WTC11 (cell line): ENCODE data around the gene SLC13A4. TPM values are rescaled to one million over a fixed set of nuclear protein-coding genes. Genes with fewer than 3 reads are reported as not detected.
A peak's percentile ranks its signal among the peaks of the same experiment; 100 is the strongest.
"Not testable (repeated sequence)": the region's sequence is repeated elsewhere in the genome, so short reads cannot be mapped to it uniquely, and the experiment has no call there.

Experiments
- ATAC-seq: fragments of 200-7000 bp; cut with Tn5 transposase; 2 replicates; pipeline ENCODE4 v1.10.0; 2021; ENCODE audit warnings: mild to moderate bottlenecking, moderate library complexity
- CTCF ChIA-PET: fragments of 300-600 bp; sonication (Branson Sonifier 250); formaldehyde crosslinking; loops from one replicate; lab custom pipeline; 2021; ENCODE audit warnings: antibody characterized with exemption; lab: Charles Lee
- POLR2A ChIA-PET: fragments of 350-600 bp; sonication (Branson Sonifier 250); formaldehyde crosslinking; loops from one replicate; lab custom pipeline; 2021; ENCODE audit warnings: antibody characterized with exemption; lab: Charles Lee
- DNase-seq: peaks from one replicate; pipeline ENCODE4 v3.0.0; 2021; ENCODE audit warnings: low spot score
- H3K27ac Mint-ChIP-seq: 2 replicates; pipeline ENCODE4 v1.8.0; 2021; ENCODE audit warnings: mixed read lengths
- H3K27me3 Mint-ChIP-seq: 2 replicates; pipeline ENCODE4 v1.8.0; 2021; ENCODE audit warnings: low read depth, mild to moderate bottlenecking, moderate library complexity, mixed read lengths
- H3K36me3 Mint-ChIP-seq: 2 replicates; pipeline ENCODE4 v1.8.0; 2021; ENCODE audit warnings: mixed read lengths
- H3K4me1 Mint-ChIP-seq: 2 replicates; pipeline ENCODE4 v1.8.0; 2022; ENCODE audit warnings: mixed read lengths
- H3K4me3 Mint-ChIP-seq: 2 replicates; pipeline ENCODE4 v1.8.0; 2021; ENCODE audit warnings: mild to moderate bottlenecking, moderate library complexity, mixed read lengths
- H3K9me3 Mint-ChIP-seq: 2 replicates; pipeline ENCODE4 v1.8.0; 2021; ENCODE audit warnings: mixed read lengths
- CREM ChIP-seq: sonication (generic); formaldehyde crosslinking; IDR thresholded peaks from 2 replicates; pipeline ENCODE4 v1.8.1; 2022; ENCODE audit warnings: mild to moderate bottlenecking, missing genetic modification reagents, moderate library complexity
- E2F4 ChIP-seq: sonication (generic); formaldehyde crosslinking; IDR thresholded peaks from 2 replicates; pipeline ENCODE4 v1.8.1; 2022; ENCODE audit warnings: low read depth, mild to moderate bottlenecking, moderate library complexity, missing genetic modification reagents, borderline replicate concordance
- ETV6 ChIP-seq: sonication (generic); formaldehyde crosslinking; IDR thresholded peaks from 2 replicates; pipeline ENCODE4 v1.8.1; 2022; ENCODE audit warnings: mild to moderate bottlenecking, missing genetic modification reagents
- FOXK1 ChIP-seq: sonication (generic); formaldehyde crosslinking; IDR thresholded peaks from 2 replicates; pipeline ENCODE4 v1.8.0; 2022; ENCODE audit warnings: mild to moderate bottlenecking, moderate library complexity, missing genetic modification reagents
- KAT7 ChIP-seq: sonication (generic); formaldehyde crosslinking; IDR thresholded peaks from 2 replicates; pipeline ENCODE4 v1.8.1; 2023; ENCODE audit warnings: missing genetic modification reagents, mild to moderate bottlenecking, borderline replicate concordance
- OVOL2 ChIP-seq: fragments of 250-450 bp; sonication (Bioruptor Pico); IDR thresholded peaks from 2 replicates; pipeline ENCODE4 v1.9.0; 2021; ENCODE audit warnings: mild to moderate bottlenecking, borderline replicate concordance
- SMAD4 ChIP-seq: sonication (generic); formaldehyde crosslinking; IDR thresholded peaks from 2 replicates; pipeline ENCODE4 v1.8.0; 2022; ENCODE audit warnings: mild to moderate bottlenecking, missing genetic modification reagents
- ZBTB21 ChIP-seq: sonication (generic); formaldehyde crosslinking; IDR thresholded peaks from 2 replicates; pipeline ENCODE4 v1.8.1; 2023; ENCODE audit warnings: mild to moderate bottlenecking, missing genetic modification reagents, borderline replicate concordance
- ZNF671 ChIP-seq: fragments of 250-450 bp; sonication (Bioruptor Pico); IDR thresholded peaks from 2 replicates; pipeline ENCODE4 v1.8.0; 2021; ENCODE audit warnings: mild to moderate bottlenecking
- total RNA-seq: library from RNA; stranded (reverse); gene quantifications from 3 replicates; pipeline ENCODE4 v1.2.3, GENCODE V29; 2021
- TF ChIP-seq, protein P1 (sequence below): sonication (generic); formaldehyde crosslinking; IDR thresholded peaks from 2 replicates; pipeline ENCODE4 v1.8.1; 2022; ENCODE audit warnings: mild to moderate bottlenecking, missing genetic modification reagents, moderate library complexity, borderline replicate concordance
- TF ChIP-seq, protein P2 (sequence below): fragments of 250-450 bp; sonication (Bioruptor Pico); IDR thresholded peaks from 2 replicates; pipeline ENCODE4 v1.8.0; 2021; ENCODE audit warnings: mild to moderate bottlenecking
- TF ChIP-seq, protein P3 (sequence below): sonication (generic); formaldehyde crosslinking; IDR thresholded peaks from 2 replicates; pipeline ENCODE4 v1.8.0; 2022; ENCODE audit warnings: mild to moderate bottlenecking, missing genetic modification reagents
- TF ChIP-seq, protein P4 (sequence below): fragments of 250-450 bp; sonication (Bioruptor Pico); IDR thresholded peaks from 2 replicates; pipeline ENCODE4 v1.9.0; 2021; ENCODE audit warnings: moderate library complexity, mild to moderate bottlenecking, inconsistent platforms, borderline replicate concordance
- TF ChIP-seq, protein P5 (sequence below): sonication (generic); formaldehyde crosslinking; IDR thresholded peaks from 2 replicates; pipeline ENCODE4 v1.8.0; 2022; ENCODE audit warnings: missing genetic modification reagents
- TF ChIP-seq, protein P6 (sequence below): sonication (generic); formaldehyde crosslinking; IDR thresholded peaks from 2 replicates; pipeline ENCODE4 v1.8.1; 2023; ENCODE audit warnings: mild to moderate bottlenecking, missing genetic modification reagents

Gene SLC13A4
- total RNA-seq, 1 experiment from 2014 or later, result 1.6 TPM

DNA sequence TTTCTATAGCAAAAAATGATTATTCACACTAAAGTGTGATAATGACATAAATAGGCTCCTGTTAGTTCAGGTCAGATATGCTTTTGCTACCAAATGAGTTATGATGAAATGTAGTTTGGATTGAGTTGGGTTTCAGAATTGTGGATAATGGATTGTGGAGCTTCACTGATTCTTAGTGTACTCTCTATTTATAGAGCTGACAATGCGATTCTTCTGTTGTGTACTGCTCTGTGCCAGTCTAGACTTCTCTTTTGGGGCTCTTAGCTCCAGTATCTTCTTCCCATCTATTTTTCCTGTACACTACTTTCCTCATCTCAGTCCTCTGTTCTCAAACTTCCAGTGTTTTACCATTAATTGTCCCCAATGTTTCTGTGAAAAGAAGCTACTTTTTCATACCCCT is 58.2 kb downstream of the SLC13A4 start:
- no peak for DNase-seq
- no peak for ATAC-seq
- Mint-ChIP-seq H3K27me3 (no peaks in the 10 kb centered on the region), H3K36me3 (peaks cover 35% of the 10 kb centered on the region), H3K4me1 (peaks cover 7% of the 10 kb centered on the region), H3K9me3 (peaks cover 14% of the 10 kb centered on the region), H3K4me3 (no peak overlapping the region), H3K27ac (no peak overlapping the region)
- ChIA-PET POLR2A (no interaction called here), CTCF (interaction anchor here (0.6 to 0.7 kb wide), 3 partner anchors 69 to 459 kb away, joined by 3 to 4 read pairs (median 4); partner anchors contain the start of gene WDR91)
- TF ChIP-seq ZBTB21 (no peak), ZNF671 (CRISPR knock-in tag) (no peak), CREM (CRISPR knock-in tag) (no peak), SMAD4 (no peak)
- TF ChIP-seq, protein P1, sequence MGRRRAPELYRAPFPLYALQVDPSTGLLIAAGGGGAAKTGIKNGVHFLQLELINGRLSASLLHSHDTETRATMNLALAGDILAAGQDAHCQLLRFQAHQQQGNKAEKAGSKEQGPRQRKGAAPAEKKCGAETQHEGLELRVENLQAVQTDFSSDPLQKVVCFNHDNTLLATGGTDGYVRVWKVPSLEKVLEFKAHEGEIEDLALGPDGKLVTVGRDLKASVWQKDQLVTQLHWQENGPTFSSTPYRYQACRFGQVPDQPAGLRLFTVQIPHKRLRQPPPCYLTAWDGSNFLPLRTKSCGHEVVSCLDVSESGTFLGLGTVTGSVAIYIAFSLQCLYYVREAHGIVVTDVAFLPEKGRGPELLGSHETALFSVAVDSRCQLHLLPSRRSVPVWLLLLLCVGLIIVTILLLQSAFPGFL (CRISPR knock-in tag), result no peak
- TF ChIP-seq, protein P2, sequence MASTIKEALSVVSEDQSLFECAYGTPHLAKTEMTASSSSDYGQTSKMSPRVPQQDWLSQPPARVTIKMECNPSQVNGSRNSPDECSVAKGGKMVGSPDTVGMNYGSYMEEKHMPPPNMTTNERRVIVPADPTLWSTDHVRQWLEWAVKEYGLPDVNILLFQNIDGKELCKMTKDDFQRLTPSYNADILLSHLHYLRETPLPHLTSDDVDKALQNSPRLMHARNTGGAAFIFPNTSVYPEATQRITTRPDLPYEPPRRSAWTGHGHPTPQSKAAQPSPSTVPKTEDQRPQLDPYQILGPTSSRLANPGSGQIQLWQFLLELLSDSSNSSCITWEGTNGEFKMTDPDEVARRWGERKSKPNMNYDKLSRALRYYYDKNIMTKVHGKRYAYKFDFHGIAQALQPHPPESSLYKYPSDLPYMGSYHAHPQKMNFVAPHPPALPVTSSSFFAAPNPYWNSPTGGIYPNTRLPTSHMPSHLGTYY (CRISPR knock-in tag), result no peak

GRCh38 chr7:135668852-135669395 is 59.1 kb downstream of the SLC13A4 start:
- CTCF ChIA-PET, ATAC-seq, POLR2A ChIA-PET, DNase-seq, H3K4me3 Mint-ChIP-seq, H3K27ac Mint-ChIP-seq, H3K27me3 Mint-ChIP-seq, H3K4me1 Mint-ChIP-seq: not testable (repeated sequence)
- Mint-ChIP-seq H3K9me3 (peaks cover 14% of the 10 kb centered on the region), H3K36me3 (peaks cover 28% of the 10 kb centered on the region)

- peaks cover 14% of the 10 kb centered on the region for H3K9me3 Mint-ChIP-seq
- CTCF ChIA-PET, result not testable (repeated sequence)
Observed at GRCh38 chr7:135667626-135668025, 60.4 kb downstream of the SLC13A4 start.

GRCh38 chr7:135666846-135667245 is 61.1 kb downstream of the SLC13A4 start:
- ChIA-PET POLR2A (no interaction called here), CTCF (no interaction called here)
- ATAC-seq, result no peak
- Mint-ChIP-seq H3K4me3 (no peak overlapping the region), H3K27me3 (no peaks in the 10 kb centered on the region), H3K4me1 (peaks cover 9% of the 10 kb centered on the region), H3K27ac (no peak overlapping the region), H3K36me3 (peaks cover 23% of the 10 kb centered on the region), H3K9me3 (peaks cover 14% of the 10 kb centered on the region)
- TF ChIP-seq KAT7 (CRISPR knock-in tag) (no peak), ETV6 (CRISPR knock-in tag) (no peak)
- DNase-seq, result no peak

More at GRCh38 chr7:135667626-135668025, 60.4 kb downstream of the SLC13A4 start:
- H3K4me3 Mint-ChIP-seq, ATAC-seq, DNase-seq, POLR2A ChIA-PET, H3K27me3 Mint-ChIP-seq, H3K4me1 Mint-ChIP-seq, H3K27ac Mint-ChIP-seq: not testable (repeated sequence)
- peaks cover 23% of the 10 kb centered on the region for H3K36me3 Mint-ChIP-seq

DNA sequence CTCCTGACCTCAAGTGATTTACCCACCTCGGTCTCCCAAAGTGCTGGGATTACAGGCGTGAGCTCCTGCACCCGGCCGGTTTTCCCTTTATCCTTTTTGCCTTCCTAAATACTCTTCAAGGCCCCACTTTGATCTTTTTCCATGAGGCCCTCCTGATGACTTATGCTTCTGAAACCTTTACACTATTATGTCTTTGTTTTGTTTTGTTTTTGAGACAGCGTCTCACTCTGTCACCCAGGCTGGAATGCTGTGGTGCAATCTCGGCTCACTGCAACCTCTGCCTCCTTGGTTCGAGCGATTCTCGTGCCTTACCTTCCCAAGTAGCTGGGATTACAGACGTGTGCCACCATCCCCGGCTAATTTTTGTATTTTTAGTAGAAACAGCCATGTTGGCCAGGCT is 61.8 kb downstream of the SLC13A4 start:
- H3K36me3 Mint-ChIP-seq, result peaks cover 23% of the 10 kb centered on the region
- no peaks in the 10 kb centered on the region for H3K27me3 Mint-ChIP-seq
- peaks cover 14% of the 10 kb centered on the region for H3K9me3 Mint-ChIP-seq
- peaks cover 14% of the 10 kb centered on the region for H3K4me1 Mint-ChIP-seq
- peak overlapping the region; percentile 34; the same call in 1 of the 2 replicates for H3K27ac Mint-ChIP-seq
- CTCF ChIA-PET, result interaction anchor here (1.0 kb wide), 1 partner anchor 21 kb away, joined by 3 read pairs; no protein-coding TSS in a partner anchor
- ATAC-seq, result no peak
- no peak overlapping the region for H3K4me3 Mint-ChIP-seq
- no peak for DNase-seq
- POLR2A ChIA-PET, result no interaction called here
- TF ChIP-seq, protein P3, sequence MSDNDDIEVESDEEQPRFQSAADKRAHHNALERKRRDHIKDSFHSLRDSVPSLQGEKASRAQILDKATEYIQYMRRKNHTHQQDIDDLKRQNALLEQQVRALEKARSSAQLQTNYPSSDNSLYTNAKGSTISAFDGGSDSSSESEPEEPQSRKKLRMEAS (CRISPR knock-in tag), result no peak
- TF ChIP-seq FOXK1 (CRISPR knock-in tag), result no peak
- TF ChIP-seq, protein P4, sequence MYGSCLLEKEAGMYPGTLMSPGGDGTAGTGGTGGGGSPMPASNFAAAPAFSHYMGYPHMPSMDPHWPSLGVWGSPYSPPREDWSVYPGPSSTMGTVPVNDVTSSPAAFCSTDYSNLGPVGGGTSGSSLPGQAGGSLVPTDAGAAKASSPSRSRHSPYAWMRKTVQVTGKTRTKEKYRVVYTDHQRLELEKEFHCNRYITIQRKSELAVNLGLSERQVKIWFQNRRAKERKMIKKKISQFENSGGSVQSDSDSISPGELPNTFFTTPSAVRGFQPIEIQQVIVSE (CRISPR knock-in tag), result no peak
- TF ChIP-seq E2F4 (CRISPR knock-in tag), result no peak
- no peak for TF ChIP-seq SMAD4
- TF ChIP-seq, protein P5, sequence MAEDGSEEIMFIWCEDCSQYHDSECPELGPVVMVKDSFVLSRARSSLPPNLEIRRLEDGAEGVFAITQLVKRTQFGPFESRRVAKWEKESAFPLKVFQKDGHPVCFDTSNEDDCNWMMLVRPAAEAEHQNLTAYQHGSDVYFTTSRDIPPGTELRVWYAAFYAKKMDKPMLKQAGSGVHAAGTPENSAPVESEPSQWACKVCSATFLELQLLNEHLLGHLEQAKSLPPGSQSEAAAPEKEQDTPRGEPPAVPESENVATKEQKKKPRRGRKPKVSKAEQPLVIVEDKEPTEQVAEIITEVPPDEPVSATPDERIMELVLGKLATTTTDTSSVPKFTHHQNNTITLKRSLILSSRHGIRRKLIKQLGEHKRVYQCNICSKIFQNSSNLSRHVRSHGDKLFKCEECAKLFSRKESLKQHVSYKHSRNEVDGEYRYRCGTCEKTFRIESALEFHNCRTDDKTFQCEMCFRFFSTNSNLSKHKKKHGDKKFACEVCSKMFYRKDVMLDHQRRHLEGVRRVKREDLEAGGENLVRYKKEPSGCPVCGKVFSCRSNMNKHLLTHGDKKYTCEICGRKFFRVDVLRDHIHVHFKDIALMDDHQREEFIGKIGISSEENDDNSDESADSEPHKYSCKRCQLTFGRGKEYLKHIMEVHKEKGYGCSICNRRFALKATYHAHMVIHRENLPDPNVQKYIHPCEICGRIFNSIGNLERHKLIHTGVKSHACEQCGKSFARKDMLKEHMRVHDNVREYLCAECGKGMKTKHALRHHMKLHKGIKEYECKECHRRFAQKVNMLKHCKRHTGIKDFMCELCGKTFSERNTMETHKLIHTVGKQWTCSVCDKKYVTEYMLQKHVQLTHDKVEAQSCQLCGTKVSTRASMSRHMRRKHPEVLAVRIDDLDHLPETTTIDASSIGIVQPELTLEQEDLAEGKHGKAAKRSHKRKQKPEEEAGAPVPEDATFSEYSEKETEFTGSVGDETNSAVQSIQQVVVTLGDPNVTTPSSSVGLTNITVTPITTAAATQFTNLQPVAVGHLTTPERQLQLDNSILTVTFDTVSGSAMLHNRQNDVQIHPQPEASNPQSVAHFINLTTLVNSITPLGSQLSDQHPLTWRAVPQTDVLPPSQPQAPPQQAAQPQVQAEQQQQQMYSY, result no peak
- TF ChIP-seq, protein P6, sequence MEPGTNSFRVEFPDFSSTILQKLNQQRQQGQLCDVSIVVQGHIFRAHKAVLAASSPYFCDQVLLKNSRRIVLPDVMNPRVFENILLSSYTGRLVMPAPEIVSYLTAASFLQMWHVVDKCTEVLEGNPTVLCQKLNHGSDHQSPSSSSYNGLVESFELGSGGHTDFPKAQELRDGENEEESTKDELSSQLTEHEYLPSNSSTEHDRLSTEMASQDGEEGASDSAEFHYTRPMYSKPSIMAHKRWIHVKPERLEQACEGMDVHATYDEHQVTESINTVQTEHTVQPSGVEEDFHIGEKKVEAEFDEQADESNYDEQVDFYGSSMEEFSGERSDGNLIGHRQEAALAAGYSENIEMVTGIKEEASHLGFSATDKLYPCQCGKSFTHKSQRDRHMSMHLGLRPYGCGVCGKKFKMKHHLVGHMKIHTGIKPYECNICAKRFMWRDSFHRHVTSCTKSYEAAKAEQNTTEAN (CRISPR knock-in tag), result no peak
- TF ChIP-seq OVOL2 (CRISPR knock-in tag), result no peak
